Smooth muscle cell (in vitro differentiated cells): Measurements from ENCODE around the gene PSKH1. TPM values are rescaled to one million over a fixed set of nuclear protein-coding genes. Genes with fewer than 3 reads are reported as not detected.

Experiments
- DNase-seq: peaks from one replicate; lab custom pipeline; 2025; ENCODE audit not compliant: unreplicated experiment; lab: John Stamatoyannopoulos, UW
- H2AFZ ChIP-seq: fragments of 200-600 bp; sonication (generic); 2 replicates; pipeline ENCODE4 v1.6.0; 2016; ENCODE audit warnings: antibody characterized with exemption, low read depth, mild to moderate bottlenecking
- H3F3A ChIP-seq: fragments of 200-600 bp; sonication (generic); 2 replicates; pipeline ENCODE4 v1.6.0; 2017; ENCODE audit warnings: antibody characterized with exemption, low read depth
- H3K27ac ChIP-seq: fragments of 200-600 bp; sonication (generic); 2 replicates; pipeline ENCODE4 v1.5.1; 2016; ENCODE audit warnings: low read depth, mild to moderate bottlenecking
- H3K27me3 ChIP-seq: fragments of 200-600 bp; sonication (generic); 2 replicates; pipeline ENCODE4 v1.6.1; 2016; ENCODE audit warnings: low read depth, mild to moderate bottlenecking
- H3K36me3 ChIP-seq: fragments of 200-600 bp; sonication (generic); 2 replicates; pipeline ENCODE4 v1.5.1; 2016; ENCODE audit warnings: low read depth
- H3K4me1 ChIP-seq: fragments of 200-600 bp; sonication (generic); 2 replicates; pipeline ENCODE4 v1.5.1; 2016; ENCODE audit warnings: low read depth
- H3K4me2 ChIP-seq: fragments of 200-600 bp; sonication (generic); 2 replicates; pipeline ENCODE4 v1.6.0; 2016; ENCODE audit warnings: mild to moderate bottlenecking
- H3K4me3 ChIP-seq: fragments of 200-600 bp; sonication (generic); 2 replicates; pipeline ENCODE4 v1.5.1; 2016; ENCODE audit warnings: mild to moderate bottlenecking
- H3K79me2 ChIP-seq: fragments of 200-600 bp; sonication (generic); 2 replicates; pipeline ENCODE4 v1.6.0; 2016; ENCODE audit warnings: low read depth, mild to moderate bottlenecking
- H3K9ac ChIP-seq: fragments of 200-600 bp; sonication (generic); 2 replicates; pipeline ENCODE4 v1.6.0; 2016; ENCODE audit warnings: low read depth
- H3K9me3 ChIP-seq: fragments of 200-600 bp; sonication (generic); replicated peaks from 2 replicates; pipeline ENCODE4 v1.5.1; 2016; ENCODE audit warnings: low read depth
- H4K20me1 ChIP-seq: fragments of 200-600 bp; sonication (generic); 2 replicates; pipeline ENCODE4 v1.6.0; 2016; ENCODE audit warnings: low read depth
- WGBS: methylation state at CpG from one replicate; pipeline ENCODE4 v1.1.7; 2016; ENCODE audit warnings: low lambda C conversion rate; 5-methylcytosine and 5-hydroxymethylcytosine counted together
- polyA plus RNA-seq: library from polyadenylated mRNA; unstranded; fragments of >200 nt; fragmentation: Nextera tagmentation; extraction: Ambion mirVana; gene quantifications from 2 replicates; pipeline ENCODE4 v1.2.1, GENCODE V29; 2016
- total RNA-seq: library from RNA; depleted of rRNA; stranded (reverse); fragments of >200 nt; gene quantifications from 2 replicates; pipeline ENCODE4 v1.2.3, GENCODE V29; 2014
- TF ChIP-seq, protein P1 (sequence below): fragments of 200-600 bp; sonication (generic); IDR thresholded peaks from 2 replicates; pipeline ENCODE4 v1.5.1; 2017; ENCODE audit warnings: borderline replicate concordance, mild to moderate bottlenecking, antibody characterized with exemption; ENCODE audit not compliant: insufficient read depth, poor library complexity, severe bottlenecking

PSKH1 gene
- total and polyA plus RNA-seq, 2 experiments from 2014 or later, result 15.3 to 36.0 TPM

DNA sequence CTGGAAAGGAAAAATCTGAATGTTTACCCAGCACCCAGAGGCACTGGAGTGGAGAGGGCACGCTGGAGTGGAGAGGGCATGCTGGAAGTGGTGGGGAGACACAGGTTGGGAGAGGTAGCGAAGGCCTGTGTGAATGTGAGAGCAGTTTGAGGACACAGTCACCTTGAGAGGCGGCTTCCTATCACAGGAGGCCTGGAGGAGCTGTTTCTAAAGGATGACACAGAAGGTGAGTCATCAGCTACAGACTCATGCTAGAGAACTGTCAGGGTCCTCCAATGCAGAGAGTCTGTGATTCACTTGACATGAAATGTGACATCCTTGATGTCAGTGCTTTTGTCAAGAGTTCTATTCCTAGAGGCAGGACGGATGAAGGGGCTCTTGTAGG lies 24.8 kb downstream of the PSKH1 start:
- Histone ChIP-seq H3F3A (peaks cover 10% of the 10 kb centered on the region), H3K4me2 (no peak overlapping the region), H3K27ac (peak overlapping the region; percentile 79), H4K20me1 (peaks cover 94% of the 10 kb centered on the region), H3K4me3 (no peak overlapping the region), H3K27me3 (no peaks in the 10 kb centered on the region), H3K4me1 (no peaks in the 10 kb centered on the region), H3K9me3 (no peaks in the 10 kb centered on the region), H3K9ac (peak overlapping the region; percentile 36), H2AFZ (no peak overlapping the region), H3K79me2 (peaks cover 24% of the 10 kb centered on the region), H3K36me3 (no peaks in the 10 kb centered on the region)
- TF ChIP-seq, protein P1, sequence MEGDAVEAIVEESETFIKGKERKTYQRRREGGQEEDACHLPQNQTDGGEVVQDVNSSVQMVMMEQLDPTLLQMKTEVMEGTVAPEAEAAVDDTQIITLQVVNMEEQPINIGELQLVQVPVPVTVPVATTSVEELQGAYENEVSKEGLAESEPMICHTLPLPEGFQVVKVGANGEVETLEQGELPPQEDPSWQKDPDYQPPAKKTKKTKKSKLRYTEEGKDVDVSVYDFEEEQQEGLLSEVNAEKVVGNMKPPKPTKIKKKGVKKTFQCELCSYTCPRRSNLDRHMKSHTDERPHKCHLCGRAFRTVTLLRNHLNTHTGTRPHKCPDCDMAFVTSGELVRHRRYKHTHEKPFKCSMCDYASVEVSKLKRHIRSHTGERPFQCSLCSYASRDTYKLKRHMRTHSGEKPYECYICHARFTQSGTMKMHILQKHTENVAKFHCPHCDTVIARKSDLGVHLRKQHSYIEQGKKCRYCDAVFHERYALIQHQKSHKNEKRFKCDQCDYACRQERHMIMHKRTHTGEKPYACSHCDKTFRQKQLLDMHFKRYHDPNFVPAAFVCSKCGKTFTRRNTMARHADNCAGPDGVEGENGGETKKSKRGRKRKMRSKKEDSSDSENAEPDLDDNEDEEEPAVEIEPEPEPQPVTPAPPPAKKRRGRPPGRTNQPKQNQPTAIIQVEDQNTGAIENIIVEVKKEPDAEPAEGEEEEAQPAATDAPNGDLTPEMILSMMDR, result no peak
- no peak for DNase-seq
- WGBS, result 33% methylated on average over 4 of the region's 4 CpGs

DNA sequence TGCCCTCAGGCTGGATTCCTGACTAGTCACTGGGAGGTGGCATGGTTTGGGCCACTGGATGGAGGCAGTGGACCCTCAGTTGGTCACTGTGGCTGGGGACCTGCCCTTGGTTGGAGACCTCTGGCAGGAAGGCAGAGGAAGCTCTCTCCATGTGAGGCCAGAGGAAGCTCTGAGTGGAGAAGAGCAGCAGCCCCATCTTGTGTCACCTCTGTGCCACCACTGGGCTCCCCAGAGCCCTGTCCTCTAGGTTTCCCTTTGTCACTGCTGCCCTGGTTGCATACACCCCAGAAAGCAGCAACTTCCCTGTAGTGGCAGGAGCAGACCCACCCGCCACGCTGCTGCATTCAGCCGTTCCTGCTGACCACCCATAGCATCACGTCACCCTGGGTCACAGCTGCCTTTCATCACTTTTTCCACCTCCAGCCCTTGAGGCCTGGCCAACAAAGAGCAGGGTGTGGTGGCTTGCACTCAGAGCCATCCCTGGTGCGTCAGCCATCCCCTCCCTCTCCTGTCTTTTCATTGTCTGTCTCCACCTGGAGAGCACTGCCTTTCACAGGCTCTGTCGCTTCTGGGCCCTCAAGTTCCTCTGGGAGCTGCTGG lies 26.7 kb downstream of the PSKH1 start:
- no peak overlapping the region for H3K4me3 ChIP-seq
- peaks cover 10% of the 10 kb centered on the region for H3F3A ChIP-seq
- TF ChIP-seq, protein P1, result no peak
- H3K36me3 ChIP-seq, result no peaks in the 10 kb centered on the region
- H2AFZ ChIP-seq, result no peak overlapping the region
- no peaks in the 10 kb centered on the region for H3K27me3 ChIP-seq
- no peak overlapping the region for H3K9ac ChIP-seq
- no peak overlapping the region for H3K27ac ChIP-seq
- H3K4me1 ChIP-seq, result no peaks in the 10 kb centered on the region
- DNase-seq, result no peak
- H4K20me1 ChIP-seq, result peaks cover 100% of the 10 kb centered on the region
- peaks cover 24% of the 10 kb centered on the region for H3K79me2 ChIP-seq
- H3K4me2 ChIP-seq, result no peak overlapping the region
- WGBS, result 94% methylated on average over 6 of the region's 6 CpGs
- H3K9me3 ChIP-seq, result no peaks in the 10 kb centered on the region

DNA sequence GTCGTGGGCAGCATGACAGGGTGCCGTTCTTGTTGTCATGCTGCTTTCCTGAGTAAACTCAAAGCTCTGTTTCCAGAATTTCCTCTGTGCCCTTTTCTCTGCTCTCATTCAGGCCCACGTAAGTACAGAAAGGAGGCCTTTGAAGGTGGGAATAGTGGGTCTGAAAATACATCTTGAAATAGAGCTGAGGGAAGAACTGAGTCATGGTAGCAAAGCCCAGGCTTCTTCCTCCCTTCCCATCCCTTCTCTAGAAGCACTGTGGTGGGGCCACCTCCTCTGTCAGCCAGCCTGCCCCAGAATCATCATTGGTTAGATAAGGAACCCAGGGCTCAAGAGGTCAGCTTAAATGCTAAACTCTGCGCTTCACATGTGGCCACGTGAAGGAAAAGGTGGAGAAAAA lies 29.2 kb downstream of the PSKH1 start:
- H3F3A ChIP-seq, result peaks cover 5% of the 10 kb centered on the region
- peak overlapping the region; percentile 15 for H3K9ac ChIP-seq
- H4K20me1 ChIP-seq, result peaks cover 100% of the 10 kb centered on the region
- no peak for DNase-seq
- H3K4me2 ChIP-seq, result peak overlapping the region; percentile 54
- no peaks in the 10 kb centered on the region for H3K36me3 ChIP-seq
- H3K27ac ChIP-seq, result peak overlapping the region; percentile 77
- H3K9me3 ChIP-seq, result no peaks in the 10 kb centered on the region
- no peaks in the 10 kb centered on the region for H3K4me1 ChIP-seq
- peaks cover 17% of the 10 kb centered on the region for H3K79me2 ChIP-seq
- no peaks in the 10 kb centered on the region for H3K27me3 ChIP-seq
- no peak overlapping the region for H3K4me3 ChIP-seq
- TF ChIP-seq, protein P1, result no peak
- H2AFZ ChIP-seq, result no peak overlapping the region
- 47% methylated on average over 5 of the region's 5 CpGs for WGBS

DNA sequence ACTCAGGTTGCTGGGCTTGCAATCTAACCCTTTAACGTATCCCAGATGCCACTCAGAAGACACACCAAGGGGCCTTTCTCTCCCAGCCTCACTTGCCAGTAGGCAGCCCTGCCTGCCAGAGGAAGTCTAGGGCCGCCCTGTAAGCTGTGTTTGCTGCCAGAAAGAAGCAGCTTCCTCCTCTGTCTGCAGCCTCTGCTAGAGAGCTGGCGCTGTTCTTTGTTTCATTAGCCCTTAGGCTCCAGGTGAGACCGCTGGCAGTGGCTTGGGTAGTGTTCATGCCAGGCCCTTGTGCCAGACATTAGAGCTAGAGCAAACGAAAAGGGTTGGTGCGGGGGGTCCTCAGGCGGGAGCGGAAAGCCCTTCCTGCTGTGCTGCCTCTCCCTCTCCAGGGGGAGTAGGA lies 29.7 kb downstream of the PSKH1 start:
- Histone ChIP-seq H3K4me1 (no peaks in the 10 kb centered on the region), H3K9me3 (no peaks in the 10 kb centered on the region), H3K27me3 (no peaks in the 10 kb centered on the region), H4K20me1 (peaks cover 100% of the 10 kb centered on the region), H2AFZ (no peak overlapping the region), H3K4me2 (no peak overlapping the region), H3F3A (peaks cover under 1% of the 10 kb centered on the region), H3K27ac (peak overlapping the region; percentile 77), H3K9ac (no peak overlapping the region), H3K36me3 (no peaks in the 10 kb centered on the region), H3K79me2 (peaks cover 17% of the 10 kb centered on the region), H3K4me3 (no peak overlapping the region)
- WGBS, result 88% methylated on average over 8 of the region's 8 CpGs
- no peak for DNase-seq
- TF ChIP-seq, protein P1, result no peak
